ENCODE data around the gene FOXO3. TPM values are rescaled to one million over a fixed set of nuclear protein-coding genes. Genes with fewer than 3 reads are reported as not detected.

The FOXO3 gene
- total RNA-seq, 1 donor from 2014 or later = 32.8 TPM

DNA sequence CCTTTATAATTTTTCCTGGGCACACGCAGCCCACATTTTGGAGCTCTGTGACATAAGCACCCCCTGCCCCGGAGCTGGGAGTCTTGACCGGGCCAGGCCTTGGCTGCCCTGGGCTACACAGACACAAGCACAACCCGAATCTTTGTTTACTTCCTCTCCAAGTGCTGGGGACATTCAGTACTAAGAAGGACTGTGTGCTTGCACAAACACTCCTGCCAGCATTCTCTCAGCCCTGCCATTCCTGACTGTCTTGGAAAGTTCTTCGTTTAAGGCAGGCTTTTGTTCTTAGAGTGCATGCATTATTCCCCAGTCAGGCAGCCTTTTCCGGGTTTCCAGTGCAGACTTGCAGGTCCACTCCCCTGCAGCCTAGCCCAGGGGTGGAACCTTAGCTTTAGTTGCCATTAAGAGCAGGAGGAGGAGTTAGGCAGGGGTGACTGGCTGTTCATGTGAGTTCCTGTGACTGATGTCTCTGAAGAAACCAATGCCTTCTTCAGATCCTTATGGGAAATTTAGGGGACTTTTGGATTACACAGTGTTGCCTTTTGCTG, 28.6 kb downstream of the FOXO3 start:
- peak overlapping the region; percentile 4 for H3K4me3 Mint-ChIP-seq

DNA sequence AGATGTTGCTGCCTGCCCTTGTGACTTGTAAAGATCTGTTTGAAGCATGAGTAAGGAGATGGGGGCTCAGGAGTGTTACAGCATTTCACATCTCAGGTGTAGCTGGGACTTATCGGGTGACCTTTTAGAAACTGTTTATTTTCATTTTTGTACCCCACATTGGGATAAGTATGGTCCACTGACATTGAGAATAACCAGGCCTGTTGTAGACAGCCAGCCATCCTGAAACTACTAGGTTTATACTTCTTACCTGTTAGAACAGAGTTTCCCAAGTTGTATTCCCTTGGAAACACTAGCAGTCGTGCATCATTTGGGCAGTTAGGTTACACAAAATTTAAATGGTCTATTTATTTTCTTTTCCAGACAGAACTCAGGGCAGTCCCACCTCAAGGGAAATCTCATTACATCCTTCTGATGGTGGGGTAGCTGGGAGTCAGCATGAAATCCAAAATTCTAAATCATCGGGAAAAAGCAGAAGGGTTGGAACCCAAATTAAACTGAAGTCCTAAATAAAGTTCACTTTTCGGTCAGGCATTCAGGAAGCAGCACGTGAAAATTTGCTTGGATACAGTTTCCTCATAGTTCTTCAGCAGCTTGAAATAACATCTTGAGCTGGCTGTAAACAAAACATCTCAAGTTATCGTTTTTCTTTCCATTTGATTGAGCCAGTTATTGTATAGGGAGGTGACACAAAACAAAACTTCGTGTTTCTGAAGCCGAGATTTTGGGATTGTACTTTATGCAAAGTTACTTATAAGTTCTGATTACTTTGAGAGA, 30.5 kb downstream of the FOXO3 start:
- no peaks in the 10 kb centered on the region for H3K27me3 Mint-ChIP-seq (ENCODE audit: low read depth)
- no peak overlapping the region for H3K4me3 Mint-ChIP-seq
- no peak overlapping the region for H3K27ac Mint-ChIP-seq (ENCODE audit: unreplicated experiment)
- H3K4me1 Mint-ChIP-seq = peaks cover 56% of the 10 kb centered on the region
- H3K9me3 Mint-ChIP-seq = no peaks in the 10 kb centered on the region
- no peak for DNase-seq (ENCODE audit: low read depth, low spot score)
- TF ChIP-seq, protein P1, sequence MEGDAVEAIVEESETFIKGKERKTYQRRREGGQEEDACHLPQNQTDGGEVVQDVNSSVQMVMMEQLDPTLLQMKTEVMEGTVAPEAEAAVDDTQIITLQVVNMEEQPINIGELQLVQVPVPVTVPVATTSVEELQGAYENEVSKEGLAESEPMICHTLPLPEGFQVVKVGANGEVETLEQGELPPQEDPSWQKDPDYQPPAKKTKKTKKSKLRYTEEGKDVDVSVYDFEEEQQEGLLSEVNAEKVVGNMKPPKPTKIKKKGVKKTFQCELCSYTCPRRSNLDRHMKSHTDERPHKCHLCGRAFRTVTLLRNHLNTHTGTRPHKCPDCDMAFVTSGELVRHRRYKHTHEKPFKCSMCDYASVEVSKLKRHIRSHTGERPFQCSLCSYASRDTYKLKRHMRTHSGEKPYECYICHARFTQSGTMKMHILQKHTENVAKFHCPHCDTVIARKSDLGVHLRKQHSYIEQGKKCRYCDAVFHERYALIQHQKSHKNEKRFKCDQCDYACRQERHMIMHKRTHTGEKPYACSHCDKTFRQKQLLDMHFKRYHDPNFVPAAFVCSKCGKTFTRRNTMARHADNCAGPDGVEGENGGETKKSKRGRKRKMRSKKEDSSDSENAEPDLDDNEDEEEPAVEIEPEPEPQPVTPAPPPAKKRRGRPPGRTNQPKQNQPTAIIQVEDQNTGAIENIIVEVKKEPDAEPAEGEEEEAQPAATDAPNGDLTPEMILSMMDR (conservative IDR thresholded peaks at IDR 0.05) = no peak
- no peaks in the 10 kb centered on the region for H3K36me3 Mint-ChIP-seq (ENCODE audit: low read depth)

More for the DNA sequence above, 28.6 kb downstream of the FOXO3 start:
- Mint-ChIP-seq H3K27ac (ENCODE audit: unreplicated experiment) (peak overlapping the region; percentile 88), H3K27me3 (ENCODE audit: low read depth) (no peaks in the 10 kb centered on the region), H3K9me3 (no peaks in the 10 kb centered on the region), H3K4me1 (peaks cover 54% of the 10 kb centered on the region), H3K36me3 (ENCODE audit: low read depth) (no peaks in the 10 kb centered on the region)
- peak; percentile 31 for DNase-seq (ENCODE audit: low read depth, low spot score)
- TF ChIP-seq, protein P1 (conservative IDR thresholded peaks at IDR 0.05) = no peak

DNA sequence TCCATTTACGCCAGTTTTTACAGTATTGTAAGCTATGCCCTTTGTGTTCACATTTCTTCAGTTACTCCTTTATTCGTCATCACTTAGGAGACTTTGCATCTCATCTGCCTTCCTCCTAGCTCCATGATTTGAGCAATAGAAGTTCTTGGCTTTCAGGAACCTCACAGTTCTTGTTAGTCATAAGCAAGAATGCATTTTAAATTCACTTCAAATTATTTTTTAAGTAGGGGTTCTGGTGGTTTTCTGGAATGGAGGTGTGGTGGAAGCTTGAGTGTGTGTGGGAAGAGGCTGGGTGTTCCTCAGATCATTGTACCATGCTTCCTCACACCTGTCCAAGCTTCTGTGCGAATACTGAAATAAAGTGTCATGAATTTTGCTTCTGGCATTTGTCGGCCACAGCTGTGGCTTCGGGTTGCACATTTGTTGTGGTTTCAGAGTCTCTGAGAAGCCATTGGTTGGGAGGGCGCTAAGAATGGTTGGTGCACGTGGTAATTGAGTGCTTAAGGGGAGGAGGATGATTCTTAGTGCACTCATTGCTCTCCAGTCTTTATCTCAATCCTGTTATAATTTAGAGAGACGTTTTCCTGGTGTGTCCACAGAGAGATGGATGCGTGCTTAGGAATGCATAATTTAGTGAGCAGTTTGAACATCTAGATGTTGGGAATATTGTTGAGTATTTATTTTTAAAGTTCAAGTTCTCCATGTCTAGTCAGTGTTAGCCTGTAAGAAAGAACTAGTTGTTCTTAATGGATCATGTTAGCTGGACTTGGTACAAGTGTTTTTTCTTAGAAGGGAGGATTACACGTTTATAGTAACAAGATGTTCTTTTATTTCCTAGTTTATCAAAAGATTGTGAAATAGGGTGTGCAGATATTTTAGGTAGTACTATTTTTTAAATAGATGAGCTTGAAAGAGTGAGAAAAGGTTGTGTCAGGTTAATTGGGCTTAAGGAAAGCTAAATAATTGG, 31.9 kb downstream of the FOXO3 start:
- H3K4me1 Mint-ChIP-seq = peaks cover 46% of the 10 kb centered on the region
- no peaks in the 10 kb centered on the region for H3K36me3 Mint-ChIP-seq (ENCODE audit: low read depth)
- no peak for DNase-seq (ENCODE audit: low read depth, low spot score)
- TF ChIP-seq, protein P1 (conservative IDR thresholded peaks at IDR 0.05) = no peak
- no peak overlapping the region for H3K4me3 Mint-ChIP-seq
- no peaks in the 10 kb centered on the region for H3K27me3 Mint-ChIP-seq (ENCODE audit: low read depth)
- no peaks in the 10 kb centered on the region for H3K9me3 Mint-ChIP-seq
- H3K27ac Mint-ChIP-seq (ENCODE audit: unreplicated experiment) = no peak overlapping the region

DNA sequence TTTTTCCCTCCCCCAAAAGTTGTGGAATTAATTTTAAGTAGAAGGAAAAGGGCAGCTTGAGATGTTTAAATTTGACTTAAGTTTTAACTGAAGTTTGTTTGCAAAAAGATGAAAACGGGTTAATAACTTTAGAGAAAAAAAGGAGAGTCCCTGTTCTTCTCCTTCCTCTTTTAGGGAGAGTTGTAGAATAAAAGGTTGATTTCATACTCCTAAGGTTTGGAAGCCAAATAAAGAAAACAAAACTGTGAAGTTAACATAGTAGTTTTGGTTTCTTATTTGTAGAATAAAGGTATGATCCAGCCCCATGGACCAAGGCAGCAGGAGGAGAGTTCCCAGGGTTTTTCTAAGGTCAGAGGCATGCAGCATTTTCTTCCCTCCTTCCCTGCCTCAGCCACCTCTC, 33.4 kb downstream of the FOXO3 start:
- Mint-ChIP-seq H3K4me3 (no peak overlapping the region), H3K36me3 (ENCODE audit: low read depth) (no peaks in the 10 kb centered on the region), H3K4me1 (peaks cover 36% of the 10 kb centered on the region), H3K27me3 (ENCODE audit: low read depth) (no peaks in the 10 kb centered on the region), H3K27ac (ENCODE audit: unreplicated experiment) (no peak overlapping the region), H3K9me3 (no peaks in the 10 kb centered on the region)
- TF ChIP-seq, protein P1 (conservative IDR thresholded peaks at IDR 0.05) = no peak
- DNase-seq (ENCODE audit: low read depth, low spot score) = no peak

DNA sequence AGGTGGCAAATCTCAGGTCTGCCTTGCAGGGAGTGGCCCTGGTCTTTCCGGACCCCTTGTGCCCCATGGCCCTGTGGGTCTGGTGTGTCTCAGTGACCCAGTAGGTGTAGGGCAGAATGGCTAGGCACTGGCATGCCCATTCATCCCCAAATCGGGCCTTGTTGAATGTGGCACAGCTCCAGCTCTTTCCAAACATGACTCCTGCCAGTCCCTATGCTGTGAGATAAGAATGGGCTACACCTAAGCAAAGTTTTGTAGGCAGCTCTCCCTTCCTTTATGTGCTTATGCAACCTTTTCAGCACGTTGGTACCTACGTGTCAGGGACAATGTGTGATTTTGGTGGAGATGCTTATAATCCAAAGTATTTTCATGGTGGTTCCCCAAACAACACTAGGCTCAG, 33.9 kb downstream of the FOXO3 start:
- TF ChIP-seq, protein P1 (conservative IDR thresholded peaks at IDR 0.05) = no peak
- H3K27me3 Mint-ChIP-seq (ENCODE audit: low read depth) = no peaks in the 10 kb centered on the region
- H3K9me3 Mint-ChIP-seq = no peaks in the 10 kb centered on the region
- H3K27ac Mint-ChIP-seq (ENCODE audit: unreplicated experiment) = no peak overlapping the region
- no peaks in the 10 kb centered on the region for H3K36me3 Mint-ChIP-seq (ENCODE audit: low read depth)
- no peak for DNase-seq (ENCODE audit: low read depth, low spot score)
- peaks cover 31% of the 10 kb centered on the region for H3K4me1 Mint-ChIP-seq
- H3K4me3 Mint-ChIP-seq = no peak overlapping the region
